ENCODE results near the gene STK17A. TPM values are rescaled to one million over a fixed set of nuclear protein-coding genes. Genes with fewer than 3 reads are reported as not detected.
"Not testable (repeated sequence)": the region's sequence is repeated elsewhere in the genome, so short reads cannot be mapped to it uniquely, and the experiment has no call there.

The STK17A gene
- total RNA-seq, 4 donors from 2014 or later = 7.9 to 22.9 (median 16.4) TPM

DNA sequence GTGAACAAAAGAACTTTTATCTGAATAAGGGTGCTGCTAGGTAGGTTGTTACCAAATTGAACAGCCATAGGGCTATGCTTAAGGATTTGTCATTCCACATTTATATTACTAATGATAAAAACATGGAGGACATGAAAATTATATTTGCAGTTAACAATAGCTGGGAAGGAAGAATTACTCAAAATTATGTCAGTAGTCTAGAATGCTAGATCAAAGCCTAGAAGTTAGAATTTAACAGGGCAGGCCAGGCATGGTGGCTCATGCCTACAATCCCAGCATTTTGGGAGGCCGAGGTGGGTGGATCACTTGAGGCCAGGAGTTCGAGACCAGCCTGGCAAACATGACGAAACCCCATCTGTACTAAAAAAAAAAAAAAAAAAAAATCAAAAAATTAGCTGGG lies 9.4 kb downstream of the STK17A start:
- Histone ChIP-seq H3K9me3 (no peaks in the 10 kb centered on the region), H3K4me1 (no peaks in the 10 kb centered on the region), H3K27me3 (no peaks in the 10 kb centered on the region), H3K27ac (no peak overlapping the region), H3K4me3 (replicated peaks in 1 of 3) (no peak overlapping the region), H3K36me3 (no peaks in the 10 kb centered on the region)
- no peak for DNase-seq
- no peak for TF ChIP-seq POLR2A (IDR thresholded peaks at IDR 0.05)
- TF ChIP-seq, protein P1, sequence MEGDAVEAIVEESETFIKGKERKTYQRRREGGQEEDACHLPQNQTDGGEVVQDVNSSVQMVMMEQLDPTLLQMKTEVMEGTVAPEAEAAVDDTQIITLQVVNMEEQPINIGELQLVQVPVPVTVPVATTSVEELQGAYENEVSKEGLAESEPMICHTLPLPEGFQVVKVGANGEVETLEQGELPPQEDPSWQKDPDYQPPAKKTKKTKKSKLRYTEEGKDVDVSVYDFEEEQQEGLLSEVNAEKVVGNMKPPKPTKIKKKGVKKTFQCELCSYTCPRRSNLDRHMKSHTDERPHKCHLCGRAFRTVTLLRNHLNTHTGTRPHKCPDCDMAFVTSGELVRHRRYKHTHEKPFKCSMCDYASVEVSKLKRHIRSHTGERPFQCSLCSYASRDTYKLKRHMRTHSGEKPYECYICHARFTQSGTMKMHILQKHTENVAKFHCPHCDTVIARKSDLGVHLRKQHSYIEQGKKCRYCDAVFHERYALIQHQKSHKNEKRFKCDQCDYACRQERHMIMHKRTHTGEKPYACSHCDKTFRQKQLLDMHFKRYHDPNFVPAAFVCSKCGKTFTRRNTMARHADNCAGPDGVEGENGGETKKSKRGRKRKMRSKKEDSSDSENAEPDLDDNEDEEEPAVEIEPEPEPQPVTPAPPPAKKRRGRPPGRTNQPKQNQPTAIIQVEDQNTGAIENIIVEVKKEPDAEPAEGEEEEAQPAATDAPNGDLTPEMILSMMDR (IDR thresholded peaks at IDR 0.05) = no peak
- intact Hi-C loops (cut with DNase I) = no loop called here
- WGBS, 2 donors = 94 to 95% methylated on average over 3 of the region's 3 CpGs

DNA sequence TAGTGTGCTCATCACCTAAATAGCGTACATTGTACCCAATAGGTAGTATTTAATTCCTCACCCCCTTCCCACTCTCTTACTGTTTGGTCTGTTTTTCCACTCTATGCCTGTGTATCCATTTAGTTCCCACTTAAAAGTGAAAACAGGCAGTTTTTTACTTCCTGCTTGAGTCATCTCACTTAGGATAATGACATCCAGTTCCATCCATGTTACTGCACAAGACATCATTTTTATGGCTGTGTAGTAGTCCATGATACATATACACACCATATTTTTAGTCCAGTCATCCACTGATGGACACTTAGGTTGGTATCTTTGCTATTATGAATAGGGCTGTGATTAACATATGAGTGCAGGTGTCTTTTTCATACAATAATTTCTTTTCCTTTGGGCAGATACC lies 10.1 kb downstream of the STK17A start:
- Histone ChIP-seq H3K36me3 (no peaks in the 10 kb centered on the region), H3K27me3 (no peaks in the 10 kb centered on the region), H3K4me3 (replicated peaks in 1 of 3) (no peak overlapping the region), H3K27ac (no peak overlapping the region), H3K4me1 (no peaks in the 10 kb centered on the region), H3K9me3 (no peaks in the 10 kb centered on the region)
- intact Hi-C loops (cut with DNase I) = no loop called here
- TF ChIP-seq, protein P1 (IDR thresholded peaks at IDR 0.05) = no peak
- no peak for TF ChIP-seq POLR2A (IDR thresholded peaks at IDR 0.05)
- no peak for DNase-seq
- 95 to 96% methylated on average over 1 of the region's 1 CpG for WGBS, 2 donors

GRCh38 chr7:43594020-43594419 lies 11.1 kb downstream of the STK17A start:
- 88 to 97% methylated on average over 2 of the region's 2 CpGs for WGBS, 2 donors
- intact Hi-C loops (cut with DNase I) = no loop called here
- H3K27ac ChIP-seq = no peak overlapping the region
- no peaks in the 10 kb centered on the region for H3K9me3 ChIP-seq
- H3K27me3 ChIP-seq = no peaks in the 10 kb centered on the region
- no peak overlapping the region for H3K4me3 ChIP-seq (replicated peaks in 1 of 3)
- TF ChIP-seq, protein P1 (IDR thresholded peaks at IDR 0.05) = no peak
- TF ChIP-seq POLR2A (IDR thresholded peaks at IDR 0.05) = no peak
- DNase-seq = no peak
- H3K36me3 ChIP-seq = no peaks in the 10 kb centered on the region
- no peaks in the 10 kb centered on the region for H3K4me1 ChIP-seq

DNA sequence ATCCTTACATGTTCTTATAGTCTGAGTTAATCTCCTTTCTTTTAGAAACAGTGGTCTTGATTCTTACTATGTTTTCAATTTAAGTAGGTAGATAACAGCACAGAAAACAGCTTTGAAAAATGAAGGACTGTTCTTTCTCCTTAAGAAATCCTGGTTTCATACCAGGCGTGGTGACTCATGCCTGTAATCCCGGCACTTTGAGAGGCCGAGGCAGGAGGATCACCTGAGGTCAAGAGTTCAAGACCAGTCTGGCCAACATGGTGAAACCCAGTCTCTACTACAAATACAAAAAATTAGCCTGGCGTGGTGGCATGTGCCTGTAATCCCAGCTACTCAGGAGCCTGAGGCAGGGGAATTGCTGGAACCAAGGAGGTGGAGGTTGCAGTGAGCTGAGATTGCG lies 13.5 kb downstream of the STK17A start:
- H3K27ac ChIP-seq; intact Hi-C loops (cut with DNase I); H3K4me1 ChIP-seq; H3K36me3 ChIP-seq; H3K9me3 ChIP-seq; DNase-seq; H3K4me3 ChIP-seq (replicated peaks in 1 of 3); H3K27me3 ChIP-seq: not testable (repeated sequence)
- 90 to 92% methylated on average over 5 of the region's 5 CpGs for WGBS, 2 donors

DNA sequence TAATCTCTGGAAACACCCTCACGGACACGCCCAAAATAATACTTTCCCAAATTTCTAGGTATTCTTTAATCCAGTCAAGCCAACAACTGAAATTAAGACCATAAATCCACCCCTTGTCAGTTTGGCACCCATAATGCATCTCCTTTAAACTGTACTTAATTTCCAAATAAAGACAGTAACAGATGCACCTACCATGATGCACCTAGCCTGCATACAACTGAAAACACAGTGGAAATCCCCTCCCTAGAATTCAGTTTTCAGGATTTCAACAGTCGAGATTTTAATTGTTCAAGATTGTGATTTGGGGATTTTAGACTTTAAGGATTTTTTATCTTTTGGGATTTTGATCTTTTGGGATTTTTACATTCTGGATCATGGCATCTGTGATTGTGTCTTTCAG lies 17.1 kb downstream of the STK17A start:
- intact Hi-C loops (cut with DNase I) = no loop called here
- no peak for TF ChIP-seq POLR2A (IDR thresholded peaks at IDR 0.05)
- TF ChIP-seq, protein P1 (IDR thresholded peaks at IDR 0.05) = no peak
- H3K36me3 ChIP-seq = no peaks in the 10 kb centered on the region
- H3K9me3 ChIP-seq = no peaks in the 10 kb centered on the region
- DNase-seq = no peak
- no peak overlapping the region for H3K27ac ChIP-seq
- no peaks in the 10 kb centered on the region for H3K27me3 ChIP-seq
- H3K4me3 ChIP-seq (replicated peaks in 1 of 3) = no peak overlapping the region
- peaks cover 8 to 13% of the 10 kb centered on the region in 2 donors for H3K4me1 ChIP-seq
- 96 to 98% methylated on average over 3 of the region's 3 CpGs for WGBS, 2 donors

DNA sequence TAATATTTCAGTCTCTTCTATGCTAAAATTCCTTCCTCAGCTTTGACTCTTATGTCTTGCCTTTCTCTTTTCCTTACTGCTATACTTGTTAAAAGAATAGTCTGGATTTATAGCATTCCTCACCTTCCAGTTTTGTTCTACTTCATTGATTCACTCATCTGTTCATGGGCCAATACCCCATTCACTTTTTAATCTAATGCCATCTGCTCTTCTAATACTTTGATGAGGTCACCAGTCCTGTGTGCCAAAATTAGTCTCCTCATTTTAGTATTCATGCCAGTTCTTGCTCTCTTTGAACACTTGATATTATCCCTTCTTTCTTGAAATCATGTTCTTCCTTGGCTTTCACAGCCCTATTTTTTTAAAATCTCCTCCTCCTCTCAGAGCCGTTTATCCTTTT lies 19.3 kb downstream of the STK17A start:
- Histone ChIP-seq H3K4me3 (replicated peaks in 1 of 3) (no peak overlapping the region), H3K27me3 (no peaks in the 10 kb centered on the region), H3K36me3 (no peaks in the 10 kb centered on the region), H3K9me3 (no peaks in the 10 kb centered on the region), H3K4me1 (peaks cover 8 to 13% of the 10 kb centered on the region in 2 donors), H3K27ac (no peak overlapping the region)
- no peak for DNase-seq
- intact Hi-C loops (cut with DNase I) = no loop called here
- 83 to 84% methylated on average over 1 of the region's 1 CpG for WGBS, 2 donors
- no peak for TF ChIP-seq POLR2A (IDR thresholded peaks at IDR 0.05)
- TF ChIP-seq, protein P1 (IDR thresholded peaks at IDR 0.05) = no peak
